Activated naive CD4-positive, alpha-beta T cell treated with anti-CD3 and anti-CD28 coated beads for 36 hours (primary cell): Measurements from ENCODE around the gene PYCR2. TPM values are rescaled to one million over a fixed set of nuclear protein-coding genes. Genes with fewer than 3 reads are reported as not detected.
"Not testable (repeated sequence)": the region's sequence is repeated elsewhere in the genome, so short reads cannot be mapped to it uniquely, and the experiment has no call there.

Experiments
- CTCF ChIA-PET: fragments of 350-600 bp; sonication (Branson Sonifier 250); formaldehyde crosslinking; loops from one replicate; lab custom pipeline; 2021; ENCODE audit warnings: antibody characterized with exemption; lab: Charles Lee
- DNase-seq: peaks from one replicate; pipeline ENCODE4 v3.0.0-alpha.2; 2020
- H3K27ac Mint-ChIP-seq: one replicate; pipeline ENCODE4 v1.8.0; 2021; ENCODE audit warnings: mild to moderate bottlenecking, mixed read lengths
- H3K27me3 Mint-ChIP-seq: one replicate; pipeline ENCODE4 v1.8.0; 2021; ENCODE audit warnings: low read depth, mixed read lengths
- H3K36me3 Mint-ChIP-seq: one replicate; pipeline ENCODE4 v1.8.0; 2021; ENCODE audit warnings: low read depth, mixed read lengths
- H3K4me1 Mint-ChIP-seq: one replicate; pipeline ENCODE4 v1.8.0; 2021; ENCODE audit warnings: low read depth, mixed read lengths
- H3K4me3 Mint-ChIP-seq: one replicate; pipeline ENCODE4 v1.8.0; 2021; ENCODE audit warnings: mild to moderate bottlenecking, moderate library complexity, mixed read lengths
- H3K9me3 Mint-ChIP-seq: one replicate; pipeline ENCODE4 v1.8.0; 2021; ENCODE audit warnings: mixed read lengths
- intact Hi-C: fragments of 100-400 bp; cut with micrococcal nuclease; formaldehyde crosslinking; loops from one replicate; pipeline ENCODE4 v1.15.1; 2023
- total RNA-seq, 2 experiments: library from RNA; stranded (reverse); gene quantifications; one replicate each; pipeline ENCODE4 v1.2.3, GENCODE V29; 2021

Gene PYCR2
- total RNA-seq, 2 experiments from 2014 or later: 143 to 149 TPM

GRCh38 chr1:225887554-225888288 is 36.3 kb downstream of the PYCR2 start:
- not testable (repeated sequence) for H3K27me3 Mint-ChIP-seq

GRCh38 chr1:225887030-225887314 is 37.1 kb downstream of the PYCR2 start:
- peaks cover 16% of the 10 kb centered on the region for H3K4me1 Mint-ChIP-seq
- peaks cover 2% of the 10 kb centered on the region for H3K36me3 Mint-ChIP-seq
- H3K27me3 Mint-ChIP-seq: no peaks in the 10 kb centered on the region
- CTCF ChIA-PET: interaction anchor here (1.0 to 1.5 kb wide), 2 partner anchors 24 to 109 kb away, joined by 3 to 5 read pairs; partner anchors contain the start of gene SRP9
- no peak for DNase-seq
- intact Hi-C loops: no loop called here
- H3K27ac Mint-ChIP-seq: no peak overlapping the region
- no peak overlapping the region for H3K4me3 Mint-ChIP-seq
- H3K9me3 Mint-ChIP-seq: no peaks in the 10 kb centered on the region

More at GRCh38 chr1:225887554-225888288, 36.3 kb downstream of the PYCR2 start:
- DNase-seq, intact Hi-C loops, H3K27ac Mint-ChIP-seq, H3K4me3 Mint-ChIP-seq, H3K36me3 Mint-ChIP-seq, H3K9me3 Mint-ChIP-seq: not testable (repeated sequence)
- CTCF ChIA-PET: interaction anchor here (1.0 to 1.5 kb wide), 2 partner anchors 23 to 110 kb away, joined by 3 to 5 read pairs; partner anchors contain the start of gene SRP9
- H3K4me1 Mint-ChIP-seq: peaks cover 16% of the 10 kb centered on the region

DNA sequence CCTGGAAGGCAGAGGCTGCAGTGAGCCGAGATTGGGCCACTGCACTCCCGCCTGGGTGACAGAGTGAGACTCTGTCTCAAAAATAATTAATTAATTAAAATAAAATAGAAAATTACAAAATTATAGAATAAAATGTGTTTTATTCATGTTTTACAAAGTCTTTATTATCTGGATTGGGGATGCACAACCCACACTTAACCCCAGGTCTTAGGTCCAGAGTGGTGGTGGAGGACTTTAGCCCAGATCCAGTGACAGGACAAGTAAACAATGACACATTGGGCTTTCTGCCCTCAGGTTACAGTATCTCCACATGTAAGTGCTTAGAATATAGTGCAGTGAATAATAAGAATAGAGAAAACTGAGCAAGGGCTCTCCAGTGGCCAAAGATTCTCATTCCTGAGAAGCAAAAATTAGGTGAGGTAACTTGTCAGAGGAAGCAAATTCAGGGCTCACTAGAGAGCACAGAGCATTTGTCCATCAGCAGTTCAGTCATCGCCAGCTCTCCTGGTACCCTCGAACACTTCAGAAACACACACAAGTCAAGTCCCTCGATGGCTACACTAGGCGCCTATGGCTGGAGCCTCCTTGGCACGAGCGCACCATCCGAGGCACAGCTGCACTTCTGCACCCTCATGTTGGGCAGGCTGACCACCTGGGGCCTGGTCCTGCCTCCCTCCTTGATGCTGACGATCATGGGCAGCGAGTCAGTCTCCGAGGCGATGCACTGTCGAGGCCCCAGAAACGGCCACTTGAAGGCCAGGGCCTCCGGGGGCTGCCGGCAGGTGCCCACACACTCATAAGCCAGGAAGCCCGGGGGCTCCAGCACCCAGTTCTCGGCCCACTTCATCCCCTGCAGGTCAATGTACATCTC is 37.7 kb downstream of the PYCR2 start:
- Mint-ChIP-seq H3K9me3 (no peaks in the 10 kb centered on the region), H3K27ac (no peak overlapping the region), H3K36me3 (peaks cover 2% of the 10 kb centered on the region), H3K4me1 (peaks cover 16% of the 10 kb centered on the region), H3K4me3 (no peak overlapping the region), H3K27me3 (no peaks in the 10 kb centered on the region)
- DNase-seq: no peak
- CTCF ChIA-PET: interaction anchor here (1.0 to 1.5 kb wide), 2 partner anchors 24 to 109 kb away, joined by 3 to 5 read pairs; partner anchors contain the start of gene SRP9
- intact Hi-C loops: no loop called here

- Mint-ChIP-seq H3K36me3 (peaks cover 2% of the 10 kb centered on the region), H3K4me3 (no peak overlapping the region), H3K27ac (no peak overlapping the region), H3K9me3 (no peaks in the 10 kb centered on the region), H3K27me3 (no peaks in the 10 kb centered on the region), H3K4me1 (peaks cover 23% of the 10 kb centered on the region)
- CTCF ChIA-PET: interaction anchor here (1.7 kb wide), 1 partner anchor 26 kb away, joined by 4 read pairs; no protein-coding TSS in a partner anchor
- DNase-seq: no peak
- intact Hi-C loops: no loop called here
These were observed 38.7 kb downstream of the PYCR2 start for GRCh38 chr1:225885336-225885735.

DNA sequence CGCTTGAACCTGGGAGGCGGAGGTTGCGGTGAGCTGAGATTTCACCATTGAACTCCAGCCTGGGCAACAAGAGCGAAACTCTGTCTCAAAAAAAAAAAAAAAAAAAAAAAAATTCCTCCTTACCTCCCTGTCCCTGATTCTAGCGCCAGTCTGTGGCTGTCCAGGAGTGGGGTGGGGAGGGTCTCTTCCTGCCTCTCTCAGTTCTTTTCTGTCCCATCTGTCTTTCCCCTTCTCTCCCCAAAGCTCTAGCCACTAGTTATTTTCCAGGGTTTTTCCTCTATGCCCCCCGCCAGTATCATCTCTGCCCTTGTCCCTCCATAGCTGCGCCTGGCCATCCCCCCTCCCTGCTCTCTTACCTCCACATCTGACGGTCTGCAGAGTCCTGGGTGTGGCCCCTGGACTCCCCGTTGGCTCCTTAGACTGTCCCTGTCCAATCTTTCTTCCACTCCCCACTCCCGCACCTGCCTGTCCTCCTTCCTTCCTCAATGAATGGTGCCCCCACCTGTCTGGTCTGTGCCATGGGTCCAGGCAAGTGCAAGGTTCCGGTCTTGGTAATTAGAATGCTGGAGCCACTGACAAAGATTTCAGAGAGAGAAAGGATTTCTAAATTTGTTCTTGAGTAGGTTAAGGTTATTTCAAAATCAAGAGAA is 40.3 kb downstream of the PYCR2 start:
- Mint-ChIP-seq H3K9me3 (no peaks in the 10 kb centered on the region), H3K36me3 (peaks cover 2% of the 10 kb centered on the region), H3K4me1 (peaks cover 39% of the 10 kb centered on the region), H3K4me3 (peak overlapping the region; percentile 92), H3K27me3 (no peaks in the 10 kb centered on the region), H3K27ac (peak overlapping the region; percentile 91)
- CTCF ChIA-PET: interaction anchor here (0.6 to 3.6 kb wide), 7 partner anchors 9 to 207 kb away, joined by 3 to 22 read pairs (median 6); partner anchors contain the start of gene SRP9
- intact Hi-C loops: loop anchor here (2.0 to 5.0 kb wide), 2 partner anchors 73 to 114 kb away; partner anchors contain the start of genes EPHX1 and SDE2
- DNase-seq: peak; percentile 41

- peaks cover 41% of the 10 kb centered on the region for H3K4me1 Mint-ChIP-seq
- H3K9me3 Mint-ChIP-seq: no peaks in the 10 kb centered on the region
- intact Hi-C loops: loop anchor here (1.0 to 5.0 kb wide), 3 partner anchors 72 to 114 kb away; partner anchors contain the start of genes EPHX1, SDE2 and SRP9
- H3K27me3 Mint-ChIP-seq: no peaks in the 10 kb centered on the region
- peak overlapping the region; percentile 91 for H3K27ac Mint-ChIP-seq
- peak; percentile 60 for DNase-seq
- CTCF ChIA-PET: interaction anchor here (0.6 to 3.6 kb wide), 12 partner anchors 9 to 408 kb away, joined by 3 to 22 read pairs (median 6); partner anchors contain the start of gene SRP9
- H3K4me3 Mint-ChIP-seq: peak overlapping the region; percentile 92
- H3K36me3 Mint-ChIP-seq: peaks cover 2% of the 10 kb centered on the region
These were observed 41.1 kb downstream of the PYCR2 start for GRCh38 chr1:225882694-225883615.

GRCh38 chr1:225881959-225882693 is 41.9 kb downstream of the PYCR2 start, which contains the start of gene TMEM63A:
TMEM63A (minus strand) TSS chr1:225882380; CDS start chr1:225877580, 4,800 bp downstream.
- peak within 1 kb of the TSS; percentile 92 for H3K4me3 Mint-ChIP-seq
- DNase-seq: peak; percentile 88
- peaks cover 49% of the 10 kb centered on the region for H3K4me1 Mint-ChIP-seq
- no peaks in the 10 kb centered on the region for H3K27me3 Mint-ChIP-seq
- H3K36me3 Mint-ChIP-seq: peaks cover 2% of the 10 kb centered on the region
- intact Hi-C loops: loop anchor here (1.0 to 5.0 kb wide), 9 partner anchors 15 to 181 kb away; partner anchors contain the start of genes EPHX1, H3-3A, PYCR2 and SDE2
- CTCF ChIA-PET: interaction anchor here (0.6 to 3.6 kb wide), 13 partner anchors 9 to 407 kb away, joined by 3 to 22 read pairs (median 4); partner anchors contain the start of gene SRP9
- H3K27ac Mint-ChIP-seq: peak within 1 kb of the TSS; percentile 91
- H3K9me3 Mint-ChIP-seq: no peaks in the 10 kb centered on the region

DNA sequence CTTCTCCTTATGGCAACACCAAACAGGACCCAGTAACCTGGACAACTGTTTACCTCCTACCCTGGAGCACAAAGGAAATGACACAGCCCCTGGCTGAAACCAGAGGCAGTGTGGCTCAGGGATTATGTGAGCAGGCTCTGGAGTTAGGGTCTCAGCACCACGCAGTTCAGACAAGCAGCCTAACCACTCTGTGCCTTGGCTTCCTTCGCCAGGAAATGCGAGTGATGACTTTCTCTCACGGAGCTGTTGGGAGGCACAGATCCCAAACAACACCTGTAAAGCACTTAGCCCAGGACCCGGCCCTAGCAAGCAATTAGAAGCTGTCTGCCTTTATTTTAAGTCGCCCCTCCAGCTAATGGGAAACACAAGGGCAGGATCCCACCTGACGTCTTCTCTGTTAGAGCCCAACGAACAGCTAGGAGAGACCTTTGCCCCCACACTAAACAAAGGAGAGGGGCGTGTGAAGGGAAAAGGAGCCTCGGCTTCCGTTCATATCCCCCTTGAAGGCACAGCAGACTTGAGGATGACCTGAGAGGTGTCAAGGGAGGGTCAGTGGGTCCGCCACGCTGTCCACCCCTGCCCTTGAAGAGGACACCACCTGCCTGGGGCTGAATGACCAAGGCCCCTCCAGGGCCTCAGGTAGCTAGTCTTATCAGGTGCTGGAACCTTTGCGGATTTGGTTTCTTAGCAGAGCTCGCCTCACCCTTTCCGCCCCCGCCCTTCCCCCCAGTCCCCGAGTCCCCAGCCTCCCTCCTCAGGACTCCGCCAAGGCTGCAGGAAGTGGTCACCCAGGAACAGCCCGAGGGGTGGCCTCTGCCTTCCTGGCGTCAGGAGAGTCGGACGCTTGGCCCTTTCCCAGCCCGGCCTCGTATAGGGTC is 42.7 kb downstream of the PYCR2 start:
- Mint-ChIP-seq H3K36me3 (peaks cover 2% of the 10 kb centered on the region), H3K9me3 (no peaks in the 10 kb centered on the region), H3K27ac (peak overlapping the region; percentile 87), H3K27me3 (no peaks in the 10 kb centered on the region), H3K4me1 (peaks cover 55% of the 10 kb centered on the region), H3K4me3 (peak overlapping the region; percentile 92)
- intact Hi-C loops: loop anchor here (1.0 to 5.0 kb wide), 7 partner anchors 15 to 181 kb away; partner anchors contain the start of genes H3-3A, PYCR2 and SDE2
- DNase-seq: peak; percentile 66
- CTCF ChIA-PET: interaction anchor here (0.6 to 3.6 kb wide), 13 partner anchors 15 to 406 kb away, joined by 3 to 22 read pairs (median 4); partner anchors contain the start of gene SRP9

GRCh38 chr1:225880636-225881035 is 43.4 kb downstream of the PYCR2 start:
- Mint-ChIP-seq H3K9me3 (no peaks in the 10 kb centered on the region), H3K4me1 (peaks cover 61% of the 10 kb centered on the region), H3K4me3 (peak overlapping the region; percentile 92), H3K27ac (peak overlapping the region; percentile 87), H3K27me3 (no peaks in the 10 kb centered on the region), H3K36me3 (peaks cover 2% of the 10 kb centered on the region)
- intact Hi-C loops: loop anchor here (1.0 to 5.0 kb wide), 7 partner anchors 14 to 182 kb away; partner anchors contain the start of genes H3-3A, PYCR2 and SDE2
- DNase-seq: no peak
- CTCF ChIA-PET: interaction anchor here (1.2 to 3.6 kb wide), 7 partner anchors 17 to 406 kb away, joined by 3 to 13 read pairs (median 5); partner anchors contain the start of gene SRP9
